Parathyroid adenoma (tissue), 2 donors: Measurements from ENCODE around the gene SFI1.

Source experiments
- H2AFZ ChIP-seq: fragments of 300-600 bp; sonication (generic); one replicate; pipeline ENCODE4 v1.7.0; 2017; ENCODE audit warnings: antibody characterized with exemption, mild to moderate bottlenecking
- H3K27ac ChIP-seq: fragments of 300-600 bp; sonication (generic); one replicate; pipeline ENCODE4 v1.7.0; 2017
- H3K27me3 ChIP-seq: fragments of 300-600 bp; sonication (generic); one replicate; pipeline ENCODE4 v1.7.0; 2017; ENCODE audit warnings: low read length; ENCODE audit not compliant: control insufficient read depth, insufficient read depth
- H3K36me3 ChIP-seq: fragments of 300-600 bp; sonication (generic); one replicate; pipeline ENCODE4 v1.7.0; 2017; ENCODE audit warnings: low read length; ENCODE audit not compliant: control insufficient read depth, insufficient read depth
- H3K4me1 ChIP-seq: fragments of 300-600 bp; sonication (generic); one replicate; pipeline ENCODE4 v1.7.0; 2017; ENCODE audit warnings: control low read depth
- H3K4me2 ChIP-seq: fragments of 300-600 bp; sonication (generic); one replicate; pipeline ENCODE4 v1.7.0; 2017; ENCODE audit warnings: low read length
- H3K4me3 ChIP-seq: fragments of 300-600 bp; sonication (generic); one replicate; pipeline ENCODE4 v1.7.0; 2017; ENCODE audit warnings: low read depth, low read length
- H3K79me2 ChIP-seq: fragments of 300-600 bp; sonication (generic); one replicate; pipeline ENCODE4 v1.7.0; 2017; ENCODE audit warnings: control low read depth
- H3K9ac ChIP-seq: fragments of 300-600 bp; sonication (generic); one replicate; pipeline ENCODE4 v1.7.0; 2017; ENCODE audit warnings: mild to moderate bottlenecking
- H3K9me3 ChIP-seq: fragments of 300-600 bp; sonication (generic); one replicate; pipeline ENCODE4 v1.7.0; 2017; ENCODE audit warnings: low read length; ENCODE audit not compliant: control insufficient read depth
- CTCF ChIP-seq: fragments of 300-600 bp; sonication (generic); IDR thresholded peaks from one replicate; pipeline ENCODE4 v1.7.0; 2017; ENCODE audit warnings: antibody characterized with exemption, mild to moderate bottlenecking
- donor health status: primary hyperparathyroidism.

Gene SFI1

GRCh38 chr22:31578171-31578570 lies 81.8 kb downstream of the SFI1 start:
- Histone ChIP-seq H3K36me3 (no peaks in the 10 kb centered on the region), H3K79me2 (no peaks in the 10 kb centered on the region), H2AFZ (no peak overlapping the region), H3K4me1 (no peaks in the 10 kb centered on the region), H3K9ac (no peak overlapping the region), H3K27me3 (no peaks in the 10 kb centered on the region), H3K4me2 (no peak overlapping the region), H3K27ac (no peak overlapping the region), H3K9me3 (no peaks in the 10 kb centered on the region), H3K4me3 (no peak overlapping the region)
- no peak for TF ChIP-seq CTCF

GRCh38 chr22:31579835-31580242 lies 83.5 kb downstream of the SFI1 start:
- Histone ChIP-seq H2AFZ (no peak overlapping the region), H3K27me3 (no peaks in the 10 kb centered on the region), H3K36me3 (no peaks in the 10 kb centered on the region), H3K79me2 (no peaks in the 10 kb centered on the region), H3K9me3 (no peaks in the 10 kb centered on the region), H3K4me1 (no peaks in the 10 kb centered on the region), H3K4me2 (no peak overlapping the region), H3K9ac (no peak overlapping the region), H3K4me3 (no peak overlapping the region), H3K27ac (no peak overlapping the region)
- TF ChIP-seq CTCF = no peak

GRCh38 chr22:31583861-31584485 lies 87.6 kb downstream of the SFI1 start:
- TF ChIP-seq CTCF = no peak
- Histone ChIP-seq H3K36me3 (no peaks in the 10 kb centered on the region), H3K4me1 (peaks cover 5% of the 10 kb centered on the region), H3K4me2 (no peak overlapping the region), H3K4me3 (no peak overlapping the region), H3K27ac (no peak overlapping the region), H2AFZ (no peak overlapping the region), H3K79me2 (no peaks in the 10 kb centered on the region), H3K9ac (no peak overlapping the region), H3K9me3 (no peaks in the 10 kb centered on the region), H3K27me3 (no peaks in the 10 kb centered on the region)

GRCh38 chr22:31584804-31585160 lies 88.4 kb downstream of the SFI1 start:
- H3K4me3 ChIP-seq = no peak overlapping the region
- no peak overlapping the region for H2AFZ ChIP-seq
- H3K4me1 ChIP-seq = peaks cover 5% of the 10 kb centered on the region
- H3K9me3 ChIP-seq = no peaks in the 10 kb centered on the region
- no peak overlapping the region for H3K4me2 ChIP-seq
- no peak overlapping the region for H3K9ac ChIP-seq
- TF ChIP-seq CTCF = no peak
- H3K36me3 ChIP-seq = no peaks in the 10 kb centered on the region
- H3K27me3 ChIP-seq = no peaks in the 10 kb centered on the region
- no peaks in the 10 kb centered on the region for H3K79me2 ChIP-seq
- H3K27ac ChIP-seq = no peak overlapping the region

GRCh38 chr22:31585161-31585859 lies 89.0 kb downstream of the SFI1 start:
- H3K4me1 ChIP-seq = peaks cover 5% of the 10 kb centered on the region
- no peak overlapping the region for H3K4me2 ChIP-seq
- no peaks in the 10 kb centered on the region for H3K9me3 ChIP-seq
- H3K36me3 ChIP-seq = no peaks in the 10 kb centered on the region
- no peak overlapping the region for H3K9ac ChIP-seq
- no peak overlapping the region for H3K27ac ChIP-seq
- H3K79me2 ChIP-seq = no peaks in the 10 kb centered on the region
- no peak overlapping the region for H3K4me3 ChIP-seq
- TF ChIP-seq CTCF = no peak
- no peaks in the 10 kb centered on the region for H3K27me3 ChIP-seq
- no peak overlapping the region for H2AFZ ChIP-seq
